IMR-90 (cell line): ENCODE results near the gene RAP2A. TPM values are rescaled to one million over a fixed set of nuclear protein-coding genes. Genes with fewer than 3 reads are reported as not detected.

Experiments used
- ATAC-seq: fragments of 200-7000 bp; cut with Tn5 transposase; 2 replicates; pipeline ENCODE4 v1.9.1; 2020; ENCODE audit warnings: low read depth, mild to moderate bottlenecking, moderate library complexity
- BruUV-seq: library from RNA; stranded (reverse); fragments of 400-500 nt; replicated peaks from 2 replicates; lab custom pipeline; 2021; lab: Mats Ljungman, UMichigan
- CTCF ChIA-PET: fragments of 300-600 bp; formaldehyde crosslinking; extraction: SDS; loops from one replicate; lab custom pipeline; 2021; ENCODE audit warnings: antibody characterized with exemption; lab: Yijun Ruan, JAX
- POLR2A ChIA-PET: fragments of 300-600 bp; sonication (Branson Sonifier 250); formaldehyde crosslinking; loops from one replicate; lab custom pipeline; 2022; ENCODE audit warnings: antibody characterized with exemption; ENCODE audit not compliant: unreplicated experiment; lab: Charles Lee
- DNase-seq: peaks from one replicate; pipeline ENCODE4 v3.0.0; 2013
- H2AFZ ChIP-seq: replicated peaks from 2 replicates; pipeline ENCODE3; 2013; ENCODE audit warnings: low read length, mild to moderate bottlenecking; ENCODE audit not compliant: poor library complexity
- H2AK5ac ChIP-seq: 2 replicates; pipeline ENCODE4 v1.6.1; 2013; ENCODE audit warnings: low read depth, low read length, inconsistent platforms
- H2AK9ac ChIP-seq: replicated peaks from 2 replicates; pipeline ENCODE3; 2013; ENCODE audit warnings: mild to moderate bottlenecking, low read depth, low read length, moderate library complexity; ENCODE audit not compliant: poor library complexity
- H2BK120ac ChIP-seq: 2 replicates; pipeline ENCODE4 v1.6.1; 2013; ENCODE audit warnings: low read depth, low read length, inconsistent platforms
- H2BK15ac ChIP-seq: 3 replicates; pipeline ENCODE4 v1.6.1; 2013; ENCODE audit warnings: low read depth, low read length, inconsistent platforms
- H2BK20ac ChIP-seq: 2 replicates; pipeline ENCODE4 v1.6.1; 2013; ENCODE audit warnings: low read depth, mild to moderate bottlenecking, inconsistent platforms, low read length, moderate library complexity
- H2BK5ac ChIP-seq: 2 replicates; pipeline ENCODE4 v1.6.1; 2013; ENCODE audit warnings: mild to moderate bottlenecking, low read depth, low read length, inconsistent platforms; ENCODE audit not compliant: poor library complexity, severe bottlenecking
- H3K14ac ChIP-seq: replicated peaks from 2 replicates; pipeline ENCODE4 v1.6.1; 2013; ENCODE audit warnings: low read depth, low read length, inconsistent platforms
- H3K18ac ChIP-seq: 2 replicates; pipeline ENCODE4 v1.6.1; 2013; ENCODE audit warnings: low read depth, low read length, control low read depth
- H3K23ac ChIP-seq: 2 replicates; pipeline ENCODE4 v1.6.1; 2013; ENCODE audit warnings: low read depth, low read length, inconsistent platforms
- H3K27ac ChIP-seq: 2 replicates; pipeline ENCODE4 v1.5.1; 2013; ENCODE audit warnings: mild to moderate bottlenecking, control low read depth, low read length; ENCODE audit not compliant: insufficient read depth
- H3K27me3 ChIP-seq: 2 replicates; pipeline ENCODE4 v1.6.1; 2013; ENCODE audit warnings: low read length; ENCODE audit not compliant: control insufficient read depth, insufficient read depth
- H3K36me3 ChIP-seq: 2 replicates; pipeline ENCODE4 v1.6.1; 2013; ENCODE audit warnings: low read length, mixed read lengths; ENCODE audit not compliant: control insufficient read depth, insufficient read depth
- H3K4ac ChIP-seq: 2 replicates; pipeline ENCODE4 v1.6.1; 2013; ENCODE audit warnings: low read depth, low read length, inconsistent platforms
- H3K4me1 ChIP-seq: 2 replicates; pipeline ENCODE4 v1.6.1; 2013; ENCODE audit warnings: low read length, mixed read lengths; ENCODE audit not compliant: control insufficient read depth, insufficient read depth
- H3K4me2 ChIP-seq: 2 replicates; pipeline ENCODE4 v1.6.1; 2013; ENCODE audit warnings: low read depth, mild to moderate bottlenecking, control low read depth, low read length, moderate library complexity
- H3K4me3 ChIP-seq: 2 replicates; pipeline ENCODE4 v1.5.1; 2013; ENCODE audit warnings: low read depth, mild to moderate bottlenecking, control low read depth, low read length, moderate library complexity; ENCODE audit not compliant: insufficient read depth
- H3K56ac ChIP-seq: 2 replicates; pipeline ENCODE4 v1.6.1; 2013; ENCODE audit warnings: low read length, inconsistent platforms; ENCODE audit not compliant: insufficient read depth; ENCODE audit errors: extremely low read depth
- H3K79me1 ChIP-seq, 2 experiments: 2 replicates each; pipeline ENCODE4 v1.6.1; 2013; ENCODE audit warnings: low read length in 2 of 2, inconsistent platforms in 1 of 2, low read depth in 1 of 2
- H3K9ac ChIP-seq: 2 replicates; pipeline ENCODE4 v1.6.1; 2013; ENCODE audit warnings: low read depth, low read length, control low read depth
- H3K9me1 ChIP-seq: 2 replicates; pipeline ENCODE4 v1.6.1; 2013; ENCODE audit warnings: low read length, inconsistent platforms; ENCODE audit not compliant: insufficient read depth
- H3K9me3 ChIP-seq: 2 replicates; pipeline ENCODE4 v1.6.1; 2013; ENCODE audit warnings: low read length; ENCODE audit not compliant: control insufficient read depth, insufficient read depth
- H4K20me1 ChIP-seq: 2 replicates; pipeline ENCODE4 v1.6.1; 2013; ENCODE audit warnings: low read length, inconsistent platforms; ENCODE audit not compliant: insufficient read depth
- H4K5ac ChIP-seq: 2 replicates; pipeline ENCODE4 v1.6.1; 2013; ENCODE audit warnings: mild to moderate bottlenecking, low read depth, low read length, control low read depth
- H4K8ac ChIP-seq, 2 experiments: 2 replicates each; pipeline ENCODE4 v1.6.1; 2013; ENCODE audit warnings: low read depth in 2 of 2, low read length in 2 of 2, control low read depth in 1 of 2, inconsistent platforms in 1 of 2
- H4K91ac ChIP-seq: 2 replicates; pipeline ENCODE4 v1.6.1; 2013; ENCODE audit warnings: low read depth, low read length, inconsistent platforms; ENCODE audit not compliant: insufficient read depth
- CEBPB ChIP-seq: IDR thresholded peaks from 2 replicates; pipeline ENCODE4 v1.6.1; 2012; ENCODE audit warnings: low read depth, low read length, improper control_type of control experiment
- CTCF ChIP-seq: conservative IDR thresholded peaks from 2 replicates; pipeline ENCODE4 v1.5.1; 2012; ENCODE audit warnings: mild to moderate bottlenecking, low read depth, low read length, improper control_type of control experiment
- FOS ChIP-seq: fragments of 150-350 bp; IDR thresholded peaks from 2 replicates; pipeline ENCODE4 v1.6.1; 2016; ENCODE audit warnings: low read depth, low read length
- NFE2L2 ChIP-seq: fragments of 150-350 bp; IDR thresholded peaks from 2 replicates; pipeline ENCODE4 v1.6.1; 2016; ENCODE audit warnings: low read depth, mild to moderate bottlenecking, low read length
- RAD21 ChIP-seq: IDR thresholded peaks from 2 replicates; pipeline ENCODE4 v1.6.1; 2012; ENCODE audit warnings: low read length, improper control_type of control experiment
- WGBS, 2 experiments: methylation state at CpG; one replicate each; pipeline versions ENCODE4 v1.1.5 to v1.1.7; 2013; ENCODE audit warnings: missing lambda C conversion rate in 2 of 2; ENCODE audit not compliant: insufficient read length in 1 of 2; ENCODE audit errors: extremely low coverage in 2 of 2; 5-methylcytosine and 5-hydroxymethylcytosine counted together
- dilution Hi-C: fragments of 300-500 bp; cut with HindIII; formaldehyde crosslinking; loops from one replicate; pipeline ENCODE4 v1.14.3; 2018; ENCODE audit warnings: low sequenced_read_pairs; ENCODE audit not compliant: unreplicated experiment
- in situ Hi-C: fragments of 300-500 bp; cut with MboI; formaldehyde crosslinking; loops from 3 replicates; pipeline ENCODE4 v1.14.3; 2019; ENCODE audit warnings: low sequenced_read_pairs, inconsistent platforms, mixed read lengths
- intact Hi-C: fragments of 100-400 bp; cut with micrococcal nuclease; formaldehyde crosslinking; loops from 2 replicates; pipeline ENCODE4 v1.10.0; 2022
- polyA plus RNA-seq, 3 experiments: library from polyadenylated mRNA; depleted of rRNA; stranded (reverse); fragments of >200 nt; gene quantifications; 2 replicates each; pipeline ENCODE4 v1.2.3, GENCODE V29; 2012; ENCODE audit warnings: low replicate concordance in 1 of 3
- total RNA-seq: library from RNA; depleted of rRNA; stranded (reverse); fragments of >200 nt; gene quantifications from 2 replicates; pipeline ENCODE4 v1.2.3, GENCODE V29; 2012

The RAP2A gene
- total and polyA plus RNA-seq, 2 of the 4 experiments (the other 2 are of a cell fraction), result 6.4 to 21.0 TPM

GRCh38 chr13:97493456-97493855 lies 59.5 kb downstream of the RAP2A start:
- no peak overlapping the region for H2BK5ac ChIP-seq
- H3K36me3 ChIP-seq, result no peaks in the 10 kb centered on the region
- no peak overlapping the region for H2AK9ac ChIP-seq
- no peak overlapping the region for H2BK15ac ChIP-seq
- H3K14ac ChIP-seq, result no peak overlapping the region
- H3K27ac ChIP-seq, result no peak overlapping the region
- H3K56ac ChIP-seq, result no peak overlapping the region
- intact Hi-C loops, result no loop called here
- H3K4me2 ChIP-seq, result no peak overlapping the region
- no peak overlapping the region for H2BK120ac ChIP-seq
- no peak overlapping the region for H2BK20ac ChIP-seq
- no peak overlapping the region for H3K9ac ChIP-seq
- CTCF ChIA-PET, result no interaction called here
- no peaks in the 10 kb centered on the region for H4K20me1 ChIP-seq
- H3K9me1 ChIP-seq, result peaks cover 5% of the 10 kb centered on the region; the same call in 1 of the 2 replicates
- H3K23ac ChIP-seq, result no peak overlapping the region
- H3K27me3 ChIP-seq, result no peaks in the 10 kb centered on the region
- BruUV-seq, result no TSS peak
- no peak overlapping the region for H2AK5ac ChIP-seq
- H2AFZ ChIP-seq, result no peak overlapping the region
- H3K4me1 ChIP-seq, result 0 out of 2 replicates have a peak, but pooled peaks cover 2% of the 10 kb centered on the region
- H3K18ac ChIP-seq, result no peak overlapping the region
- in situ Hi-C loops, result no loop called here
- dilution Hi-C loops, result no loop called here
- H4K91ac ChIP-seq, result no peak overlapping the region
- no peak overlapping the region for H3K4ac ChIP-seq
- no peak for TF ChIP-seq CEBPB
- TF ChIP-seq FOS, result no peak
- TF ChIP-seq CTCF, result no peak
- TF ChIP-seq RAD21, result no peak
- no peak for TF ChIP-seq NFE2L2
- POLR2A ChIA-PET, result no interaction called here
- H4K5ac ChIP-seq, result no peak overlapping the region
- H3K4me3 ChIP-seq, result no peak overlapping the region
- H3K9me3 ChIP-seq, result no peaks in the 10 kb centered on the region
- no CpG with 5 or more reads among the region's 1 CpG for WGBS, 2 experiments
- H4K8ac ChIP-seq, result no peak overlapping the region
- no peak for ATAC-seq
- no peak for DNase-seq
- no peaks in the 10 kb centered on the region for H3K79me1 ChIP-seq
